Measurements from ENCODE around the gene NDUFS8.
A peak's percentile ranks its signal among the peaks of the same experiment; 100 is the strongest.

Gene NDUFS8

DNA sequence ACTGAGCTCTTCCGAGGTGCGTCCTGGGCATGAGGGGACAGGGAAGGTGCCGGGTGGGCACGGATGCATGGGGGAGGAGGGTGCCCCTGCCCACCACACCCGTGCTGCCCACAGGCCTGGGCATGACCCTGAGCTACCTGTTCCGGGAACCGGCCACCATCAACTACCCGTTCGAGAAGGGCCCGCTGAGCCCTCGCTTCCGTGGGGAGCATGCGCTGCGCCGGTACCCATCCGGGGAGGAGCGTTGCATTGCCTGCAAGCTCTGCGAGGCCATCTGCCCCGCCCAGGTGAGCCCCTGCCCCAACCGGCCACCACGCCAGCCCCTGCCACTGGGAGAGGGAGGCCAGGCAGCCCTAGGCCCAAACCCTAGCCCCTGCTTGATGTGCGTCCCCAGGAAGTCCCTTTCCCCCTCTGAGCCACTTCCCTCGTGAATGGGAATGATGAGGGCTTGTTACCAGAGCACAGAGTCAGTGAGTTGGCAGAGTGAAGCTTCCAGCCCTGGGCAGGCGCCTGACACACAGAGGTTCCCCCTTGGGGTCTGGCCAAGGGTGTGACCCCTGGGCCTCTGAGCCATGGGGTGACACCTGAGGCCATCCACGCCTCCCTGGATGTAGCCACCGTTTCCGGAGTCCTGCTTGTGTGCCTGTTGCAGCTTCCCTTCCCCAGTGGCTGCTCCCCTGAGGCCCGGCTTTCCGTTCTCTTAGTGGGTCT, 2.7 kb downstream of the NDUFS8 start:
- Histone ChIP-seq H3K18ac (ENCODE audit: low read depth in 1 of 2, low read length in 2 of 2) (no peak overlapping the region), H3K79me1 (replicated peaks; ENCODE audit: low read length, poor library complexity, severe bottlenecking) (peaks cover 31% of the 10 kb centered on the region), H3K27ac (ENCODE audit: low read length, poor library complexity, severe bottlenecking) (no peak overlapping the region), H3K23ac (ENCODE audit: low read length in 2 of 2) (peak overlapping the region in 1 of 2 experiments; percentile 47), H3K9ac (ENCODE audit: low read length) (peak overlapping the region; percentile 61), H2BK12ac (ENCODE audit: low read length in 2 of 2) (no peak overlapping the region), H4K8ac (ENCODE audit: low read length) (no peak overlapping the region), H2BK15ac (ENCODE audit: low read depth, poor library complexity, severe bottlenecking) (no peak overlapping the region), H3K27me3 (ENCODE audit: control insufficient read depth in 1 of 2, insufficient read depth in 1 of 2, low read length in 2 of 2) (no peaks in the 10 kb centered on the region), H2AFZ (ENCODE audit: low read depth, low read length) (no peak overlapping the region), H4K91ac (ENCODE audit: low read length) (peak overlapping the region; percentile 58), H3K4me1 (ENCODE audit: control insufficient read depth, insufficient read depth, low read depth, low read length) (peaks cover 37% of the 10 kb centered on the region), H3K9me3 (ENCODE audit: control insufficient read depth, low read length) (no peaks in the 10 kb centered on the region), H3K4ac (ENCODE audit: low read depth in 1 of 2, low read length in 2 of 2) (no peak overlapping the region), H2BK5ac (ENCODE audit: low read depth, low read length, poor library complexity, severe bottlenecking) (no peak overlapping the region), H2AK5ac (ENCODE audit: low read length, severe bottlenecking) (no peak overlapping the region), H3K4me3 (ENCODE audit: insufficient read depth in 1 of 2, low read depth in 1 of 2, low read length in 2 of 2) (peak overlapping the region in 1 of 2 experiments; percentile 36), H3K4me2 (ENCODE audit: low read length, poor library complexity, severe bottlenecking) (no peak overlapping the region), H3K14ac (ENCODE audit: low read length in 2 of 2) (no peak overlapping the region), H2BK120ac (ENCODE audit: low read depth, low read length) (no peak overlapping the region), H3K36me3 (ENCODE audit: control insufficient read depth in 1 of 2, insufficient read depth in 2 of 2, low read depth in 1 of 2, low read length in 2 of 2) (peaks cover 33 to 42% of the 10 kb centered on the region in 2 experiments)
- 96% methylated on average over 29 of the region's 29 CpGs for WGBS
- no peak for DNase-seq

DNA sequence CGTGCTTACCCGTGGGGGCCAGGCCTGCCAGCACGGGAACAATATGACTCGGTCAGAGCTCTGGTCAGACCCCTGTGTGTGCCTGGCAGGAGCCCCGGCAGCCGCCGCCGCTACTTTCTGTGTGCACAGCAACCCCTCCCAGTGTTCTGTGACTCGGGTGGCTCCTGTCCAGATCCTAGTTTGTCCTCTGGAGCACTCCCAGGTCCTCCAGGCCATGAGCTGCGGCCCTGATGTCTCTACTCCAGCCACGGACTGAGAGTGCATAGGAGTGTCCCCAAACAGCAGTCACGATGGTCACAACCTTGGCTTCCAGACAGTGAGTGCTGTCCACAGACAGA, 3.2 kb downstream of the NDUFS8 start:
- Histone ChIP-seq H2BK5ac (ENCODE audit: low read depth, low read length, poor library complexity, severe bottlenecking) (no peak overlapping the region), H3K14ac (ENCODE audit: low read length in 2 of 2) (no peak overlapping the region), H4K91ac (ENCODE audit: low read length) (no peak overlapping the region), H3K9me3 (ENCODE audit: control insufficient read depth, low read length) (no peaks in the 10 kb centered on the region), H2BK15ac (ENCODE audit: low read depth, poor library complexity, severe bottlenecking) (no peak overlapping the region), H3K23ac (ENCODE audit: low read length in 2 of 2) (no peak overlapping the region), H3K27ac (ENCODE audit: low read length, poor library complexity, severe bottlenecking) (no peak overlapping the region), H3K4ac (ENCODE audit: low read depth in 1 of 2, low read length in 2 of 2) (no peak overlapping the region), H3K18ac (ENCODE audit: low read depth in 1 of 2, low read length in 2 of 2) (no peak overlapping the region), H3K4me2 (ENCODE audit: low read length, poor library complexity, severe bottlenecking) (no peak overlapping the region), H3K4me1 (ENCODE audit: control insufficient read depth, insufficient read depth, low read depth, low read length) (peaks cover 40% of the 10 kb centered on the region), H2AK5ac (ENCODE audit: low read length, severe bottlenecking) (no peak overlapping the region), H3K4me3 (ENCODE audit: insufficient read depth in 1 of 2, low read depth in 1 of 2, low read length in 2 of 2) (peak overlapping the region in 1 of 2 experiments; percentile 36), H3K36me3 (ENCODE audit: control insufficient read depth in 1 of 2, insufficient read depth in 2 of 2, low read depth in 1 of 2, low read length in 2 of 2) (peaks cover 33 to 42% of the 10 kb centered on the region in 2 experiments), H4K8ac (ENCODE audit: low read length) (no peak overlapping the region), H2BK12ac (ENCODE audit: low read length in 2 of 2) (no peak overlapping the region), H2BK120ac (ENCODE audit: low read depth, low read length) (no peak overlapping the region), H2AFZ (ENCODE audit: low read depth, low read length) (no peak overlapping the region), H3K27me3 (ENCODE audit: control insufficient read depth in 1 of 2, insufficient read depth in 1 of 2, low read length in 2 of 2) (no peaks in the 10 kb centered on the region), H3K9ac (ENCODE audit: low read length) (peak overlapping the region; percentile 61), H3K79me1 (replicated peaks; ENCODE audit: low read length, poor library complexity, severe bottlenecking) (peaks cover 31% of the 10 kb centered on the region)
- no peak for DNase-seq
- 94% methylated on average over 12 of the region's 12 CpGs for WGBS

DNA sequence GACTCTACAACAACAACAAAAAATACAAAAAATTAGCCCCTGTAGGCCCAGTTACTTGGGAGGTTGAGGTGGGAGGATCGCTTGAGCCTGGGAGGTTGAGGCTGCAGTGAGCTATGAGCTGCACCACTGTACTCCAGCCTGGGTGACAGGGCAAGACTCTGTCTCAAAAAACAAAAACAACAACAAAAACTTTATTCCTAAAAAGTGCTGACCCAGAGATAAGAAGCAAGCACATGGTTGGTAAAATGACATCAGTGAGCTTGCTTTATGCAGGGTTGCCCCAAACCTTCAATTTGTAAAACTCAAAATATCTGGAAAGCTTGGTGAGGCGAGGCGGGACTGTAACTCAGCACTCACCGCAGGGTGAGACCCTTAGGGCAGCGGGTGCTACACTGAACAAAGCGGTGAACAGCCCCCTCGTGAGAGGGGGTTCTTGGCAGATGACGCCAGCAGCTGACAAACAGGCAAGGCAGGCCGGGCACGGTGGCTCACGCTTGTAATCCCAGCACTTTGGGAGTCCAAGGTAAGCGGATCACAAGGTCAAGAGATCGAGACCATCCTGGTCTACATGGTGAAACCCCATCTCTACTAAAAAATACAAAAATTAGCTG, 4.9 kb downstream of the NDUFS8 start:
- Histone ChIP-seq H2BK5ac (ENCODE audit: low read depth, low read length, poor library complexity, severe bottlenecking) (no peak overlapping the region), H4K91ac (ENCODE audit: low read length) (no peak overlapping the region), H3K9ac (ENCODE audit: low read length) (no peak overlapping the region), H3K36me3 (ENCODE audit: control insufficient read depth in 1 of 2, insufficient read depth in 2 of 2, low read depth in 1 of 2, low read length in 2 of 2) (peaks cover 33 to 42% of the 10 kb centered on the region in 2 experiments), H2BK15ac (ENCODE audit: low read depth, poor library complexity, severe bottlenecking) (no peak overlapping the region), H3K18ac (ENCODE audit: low read depth in 1 of 2, low read length in 2 of 2) (no peak overlapping the region), H3K14ac (ENCODE audit: low read length in 2 of 2) (no peak overlapping the region), H2AFZ (ENCODE audit: low read depth, low read length) (no peak overlapping the region), H3K4me3 (ENCODE audit: insufficient read depth in 1 of 2, low read depth in 1 of 2, low read length in 2 of 2) (no peak overlapping the region), H3K4me1 (ENCODE audit: control insufficient read depth, insufficient read depth, low read depth, low read length) (peaks cover 40% of the 10 kb centered on the region), H3K79me1 (replicated peaks; ENCODE audit: low read length, poor library complexity, severe bottlenecking) (peaks cover 29% of the 10 kb centered on the region), H2BK120ac (ENCODE audit: low read depth, low read length) (no peak overlapping the region), H3K27ac (ENCODE audit: low read length, poor library complexity, severe bottlenecking) (no peak overlapping the region), H3K9me3 (ENCODE audit: control insufficient read depth, low read length) (no peaks in the 10 kb centered on the region), H3K4me2 (ENCODE audit: low read length, poor library complexity, severe bottlenecking) (no peak overlapping the region), H3K23ac (ENCODE audit: low read length in 2 of 2) (no peak overlapping the region), H2AK5ac (ENCODE audit: low read length, severe bottlenecking) (no peak overlapping the region), H3K27me3 (ENCODE audit: control insufficient read depth in 1 of 2, insufficient read depth in 1 of 2, low read length in 2 of 2) (no peaks in the 10 kb centered on the region), H2BK12ac (ENCODE audit: low read length in 2 of 2) (no peak overlapping the region), H4K8ac (ENCODE audit: low read length) (no peak overlapping the region), H3K4ac (ENCODE audit: low read depth in 1 of 2, low read length in 2 of 2) (no peak overlapping the region)
- no peak for DNase-seq
- WGBS, result 94% methylated on average over 13 of the region's 13 CpGs

DNA sequence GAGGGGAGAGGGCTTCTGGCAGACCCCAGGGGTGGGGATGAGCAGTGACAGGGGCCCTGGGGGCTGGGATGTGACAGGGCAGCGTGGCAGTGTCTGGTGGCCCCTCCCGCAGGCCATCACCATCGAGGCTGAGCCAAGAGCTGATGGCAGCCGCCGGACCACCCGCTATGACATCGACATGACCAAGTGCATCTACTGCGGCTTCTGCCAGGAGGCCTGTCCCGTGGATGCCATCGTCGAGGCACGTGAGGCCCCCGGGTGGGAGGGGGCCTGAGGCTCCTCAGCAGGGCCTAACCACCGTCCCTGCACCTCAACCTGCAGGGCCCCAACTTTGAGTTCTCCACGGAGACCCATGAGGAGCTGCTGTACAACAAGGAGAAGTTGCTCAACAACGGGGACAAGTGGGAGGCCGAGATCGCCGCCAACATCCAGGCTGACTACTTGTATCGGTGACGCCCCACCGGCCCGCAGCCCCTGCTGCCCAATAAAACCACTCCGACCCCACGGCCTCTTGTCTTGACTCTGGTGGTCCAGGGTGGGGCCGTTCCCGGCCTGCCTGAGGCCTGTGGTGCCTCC, 5.7 kb downstream of the NDUFS8 start:
- 93% methylated on average over 26 of the region's 27 CpGs for WGBS
- H3K4ac ChIP-seq (ENCODE audit: low read depth in 1 of 2, low read length in 2 of 2), result no peak overlapping the region
- H3K36me3 ChIP-seq (ENCODE audit: control insufficient read depth in 1 of 2, insufficient read depth in 2 of 2, low read depth in 1 of 2, low read length in 2 of 2), result peaks cover 33 to 48% of the 10 kb centered on the region in 2 experiments
- H4K8ac ChIP-seq (ENCODE audit: low read length), result no peak overlapping the region
- no peak overlapping the region for H3K18ac ChIP-seq (ENCODE audit: low read depth in 1 of 2, low read length in 2 of 2)
- H3K14ac ChIP-seq (ENCODE audit: low read length in 2 of 2), result no peak overlapping the region
- H2BK5ac ChIP-seq (ENCODE audit: low read depth, low read length, poor library complexity, severe bottlenecking), result no peak overlapping the region
- DNase-seq, result no peak
- no peak overlapping the region for H3K27ac ChIP-seq (ENCODE audit: low read length, poor library complexity, severe bottlenecking)
- H3K4me1 ChIP-seq (ENCODE audit: control insufficient read depth, insufficient read depth, low read depth, low read length), result peaks cover 49% of the 10 kb centered on the region
- H2AFZ ChIP-seq (ENCODE audit: low read depth, low read length), result no peak overlapping the region
- H3K27me3 ChIP-seq (ENCODE audit: control insufficient read depth in 1 of 2, insufficient read depth in 1 of 2, low read length in 2 of 2), result no peaks in the 10 kb centered on the region
- no peak overlapping the region for H3K9ac ChIP-seq (ENCODE audit: low read length)
- no peak overlapping the region for H3K23ac ChIP-seq (ENCODE audit: low read length in 2 of 2)
- no peak overlapping the region for H2BK120ac ChIP-seq (ENCODE audit: low read depth, low read length)
- no peak overlapping the region for H2AK5ac ChIP-seq (ENCODE audit: low read length, severe bottlenecking)
- H2BK12ac ChIP-seq (ENCODE audit: low read length in 2 of 2), result no peak overlapping the region
- no peak overlapping the region for H4K91ac ChIP-seq (ENCODE audit: low read length)
- no peak overlapping the region for H3K4me3 ChIP-seq (ENCODE audit: insufficient read depth in 1 of 2, low read depth in 1 of 2, low read length in 2 of 2)
- no peak overlapping the region for H3K4me2 ChIP-seq (ENCODE audit: low read length, poor library complexity, severe bottlenecking)
- H2BK15ac ChIP-seq (ENCODE audit: low read depth, poor library complexity, severe bottlenecking), result no peak overlapping the region
- peaks cover 29% of the 10 kb centered on the region for H3K79me1 ChIP-seq (replicated peaks; ENCODE audit: low read length, poor library complexity, severe bottlenecking)
- no peaks in the 10 kb centered on the region for H3K9me3 ChIP-seq (ENCODE audit: control insufficient read depth, low read length)

Data from mesenchymal stem cell (in vitro differentiated cells and primary cell).